H1 (cell line): ENCODE measurements around the gene TBC1D4. TPM values are rescaled to one million over a fixed set of nuclear protein-coding genes. Genes with fewer than 3 reads are reported as not detected.

Experiments
- CTCF ChIA-PET: fragments of 300-600 bp; sonication (Branson Sonifier 250); formaldehyde crosslinking; loops from one replicate; lab custom pipeline; 2021; ENCODE audit not compliant: partially characterized antibody; lab: Charles Lee
- POLR2A ChIA-PET: fragments of 300-600 bp; sonication (Branson Sonifier 250); formaldehyde crosslinking; loops from one replicate; lab custom pipeline; 2021; ENCODE audit warnings: inconsistent platforms; ENCODE audit not compliant: partially characterized antibody; lab: Charles Lee
- DNase-seq, 2 experiments: peaks; one replicate each; pipeline versions ENCODE4 v3.0.0 to v3.0.0-alpha.2; 2010 to 2022; ENCODE audit warnings: low spot score in 2 of 2, low read depth in 1 of 2, mixed read lengths in 1 of 2
- FAIRE-seq: peaks from 2 replicates; lab custom pipeline; 2011; peaks lifted over from hg19 to GRCh38; lab: Jason Lieb, UNC
- H2AFZ ChIP-seq: 2 replicates; pipeline ENCODE4 v1.8.1; 2012; ENCODE audit warnings: low read length, inconsistent platforms
- H2AK5ac ChIP-seq: 2 replicates; pipeline ENCODE4 v1.6.1; 2013; ENCODE audit warnings: low read depth, low read length
- H2BK120ac ChIP-seq: replicated peaks from 2 replicates; pipeline ENCODE3; 2013; ENCODE audit warnings: low read depth, low read length, inconsistent platforms
- H2BK12ac ChIP-seq: 2 replicates; pipeline ENCODE4 v1.6.1; 2013; ENCODE audit warnings: low read depth, low read length
- H2BK15ac ChIP-seq: 2 replicates; pipeline ENCODE4 v1.6.1; 2013; ENCODE audit warnings: low read length
- H2BK20ac ChIP-seq: 2 replicates; pipeline ENCODE4 v1.6.1; 2013; ENCODE audit warnings: low read length
- H2BK5ac ChIP-seq: 2 replicates; pipeline ENCODE4 v1.6.1; 2013; ENCODE audit warnings: low read depth, low read length
- H3K14ac ChIP-seq: 2 replicates; pipeline ENCODE4 v1.6.1; 2013; ENCODE audit warnings: inconsistent platforms; ENCODE audit not compliant: insufficient read length
- H3K18ac ChIP-seq: 2 replicates; pipeline ENCODE4 v1.6.1; 2013; ENCODE audit warnings: low read length; ENCODE audit errors: extremely low read depth
- H3K23ac ChIP-seq: 2 replicates; pipeline ENCODE4 v1.6.1; 2013; ENCODE audit warnings: inconsistent platforms; ENCODE audit not compliant: insufficient read length
- H3K23me2 ChIP-seq: 2 replicates; pipeline ENCODE4 v1.6.1; 2013; ENCODE audit warnings: low read depth, low read length
- H3K27ac ChIP-seq: 2 replicates; pipeline ENCODE4 v1.6.1; 2011; ENCODE audit warnings: low read depth, low read length, inconsistent platforms
- H3K27me3 ChIP-seq, 4 experiments: replicated peaks in 1 of 4; 1 replicate in 1 of 4; 2 replicates in 3 of 4; pipeline versions ENCODE4 v1.6.1 to v1.8.1; 2011 to 2013; ENCODE audit warnings: low read length in 3 of 4, mild to moderate bottlenecking in 3 of 4, inconsistent platforms in 2 of 4, mixed read lengths in 2 of 4, moderate library complexity in 1 of 4; ENCODE audit not compliant: control insufficient read depth in 3 of 4, insufficient read depth in 3 of 4; ENCODE audit errors: extremely low read depth in 1 of 4
- H3K36me3 ChIP-seq, 4 experiments: 2 replicates each; pipeline versions ENCODE4 v1.6.1 to v1.8.1; 2011 to 2013; ENCODE audit warnings: mild to moderate bottlenecking in 4 of 4, low read length in 3 of 4, moderate library complexity in 2 of 4, control low read depth in 1 of 4, inconsistent platforms in 1 of 4; ENCODE audit not compliant: insufficient read depth in 4 of 4, control insufficient read depth in 2 of 4
- H3K4ac ChIP-seq: replicated peaks from 2 replicates; pipeline ENCODE3; 2013; ENCODE audit warnings: low read length, low read depth, mixed read lengths, inconsistent platforms; ENCODE audit not compliant: insufficient read length
- H3K4me1 ChIP-seq, 4 experiments: replicated peaks in 1 of 4; 1 replicate in 1 of 4; 2 replicates in 3 of 4; pipeline versions ENCODE4 v1.6.1 to v1.8.1; 2011 to 2013; ENCODE audit warnings: low read length in 3 of 4, inconsistent platforms in 2 of 4, mixed read lengths in 1 of 4; ENCODE audit not compliant: insufficient read depth in 4 of 4, control insufficient read depth in 3 of 4
- H3K4me2 ChIP-seq, 2 experiments: 2 replicates each; pipeline versions ENCODE4 v1.6.1 to v1.8.1; 2011 to 2013; ENCODE audit warnings: low read depth in 2 of 2, low read length in 2 of 2, control low read depth in 1 of 2, inconsistent platforms in 1 of 2, mild to moderate bottlenecking in 1 of 2; ENCODE audit not compliant: insufficient read depth in 1 of 2
- H3K4me3 ChIP-seq, 4 experiments: fragments of 200-600, 300-600 bp in 1 of 4; sonication (generic), shearing (Covaris generic), sonication (Bioruptor Twin) in 1 of 4; 2 replicates each; pipeline versions ENCODE4 v1.5.1 to v1.8.1; 2011 to 2016; ENCODE audit warnings: low read length in 4 of 4, low read depth in 3 of 4, control low read depth in 2 of 4, inconsistent platforms in 2 of 4, mild to moderate bottlenecking in 2 of 4, mixed read lengths in 1 of 4, moderate library complexity in 1 of 4; ENCODE audit not compliant: insufficient read depth in 2 of 4; ENCODE audit errors: extremely low read depth in 1 of 4
- H3K56ac ChIP-seq: replicated peaks from 2 replicates; pipeline ENCODE3; 2013; ENCODE audit warnings: low read depth, mild to moderate bottlenecking, mixed read lengths, low read length, inconsistent platforms; ENCODE audit not compliant: insufficient read length
- H3K79me1 ChIP-seq: 2 replicates; pipeline ENCODE4 v1.6.1; 2013; ENCODE audit warnings: low read depth, low read length, control low read depth
- H3K79me2 ChIP-seq, 2 experiments: 2 replicates each; pipeline versions ENCODE4 v1.6.1 to v1.8.1; 2012 to 2013; ENCODE audit warnings: low read length in 2 of 2, mild to moderate bottlenecking in 2 of 2, inconsistent platforms in 1 of 2; ENCODE audit not compliant: insufficient read depth in 2 of 2, control insufficient read depth in 1 of 2
- H3K9ac ChIP-seq, 4 experiments: replicated peaks in 1 of 4; 1 replicate in 1 of 4; 2 replicates in 3 of 4; pipeline versions ENCODE4 v1.6.1 to v1.8.1; 2011 to 2013; ENCODE audit warnings: low read depth in 3 of 4, low read length in 3 of 4, control low read depth in 2 of 4, mild to moderate bottlenecking in 2 of 4, moderate library complexity in 2 of 4, inconsistent platforms in 1 of 4; ENCODE audit errors: extremely low read depth in 1 of 4
- H3K9me3 ChIP-seq, 2 experiments: 2 replicates each; pipeline versions ENCODE4 v1.6.1 to v1.8.1; 2012 to 2013; ENCODE audit warnings: mild to moderate bottlenecking in 2 of 2, moderate library complexity in 2 of 2, control low read depth in 1 of 2, inconsistent platforms in 1 of 2, low read depth in 1 of 2, low read length in 1 of 2, mixed read lengths in 1 of 2; ENCODE audit not compliant: insufficient read depth in 2 of 2
- H4K20me1 ChIP-seq, 2 experiments: replicated peaks in 1 of 2; 2 replicates each; pipeline versions ENCODE3 to v1.8.1; 2011 to 2013; ENCODE audit warnings: inconsistent platforms in 2 of 2, low read length in 2 of 2, mild to moderate bottlenecking in 1 of 2; ENCODE audit not compliant: insufficient read depth in 2 of 2, control insufficient read depth in 1 of 2
- H4K5ac ChIP-seq: 2 replicates; pipeline ENCODE4 v1.6.1; 2013; ENCODE audit warnings: low read length, low read depth, mixed read lengths, inconsistent platforms; ENCODE audit not compliant: insufficient read length
- H4K8ac ChIP-seq: 2 replicates; pipeline ENCODE4 v1.8.0; 2013; ENCODE audit warnings: mild to moderate bottlenecking, moderate library complexity, low read length, inconsistent platforms; ENCODE audit not compliant: insufficient read depth; ENCODE audit errors: extremely low read depth
- H4K91ac ChIP-seq: replicated peaks from 2 replicates; pipeline ENCODE3; 2013; ENCODE audit warnings: low read length, mixed read lengths, inconsistent platforms; ENCODE audit not compliant: insufficient read length
- GTF2F1 ChIP-seq: IDR thresholded peaks from 2 replicates; pipeline ENCODE4 v1.6.1; 2012; ENCODE audit warnings: low read depth, low read length, improper control_type of control experiment, borderline replicate concordance
- RAD21 ChIP-seq, 2 experiments: IDR thresholded peaks in 1 of 2; conservative IDR thresholded peaks in 1 of 2; 2 replicates each; pipeline ENCODE4 v1.6.1; 2011; ENCODE audit warnings: low read depth in 2 of 2, low read length in 2 of 2, improper control_type of control experiment in 1 of 2, inconsistent platforms in 1 of 2, mild to moderate bottlenecking in 1 of 2, moderate library complexity in 1 of 2
- WGBS, 2 experiments: shearing (Covaris generic) in 1 of 2; methylation state at CpG; one replicate each; pipeline versions ENCODE4 v1.1.6 to v1.1.7; 2013 to 2015; ENCODE audit warnings: low lambda C conversion rate in 2 of 2, mixed read lengths in 2 of 2, inconsistent platforms in 1 of 2, low coverage in 1 of 2, missing lambda C conversion rate in 1 of 2; ENCODE audit not compliant: insufficient replicate concordance in 2 of 2, insufficient coverage in 1 of 2, insufficient read length in 1 of 2; ENCODE audit errors: extremely low coverage in 1 of 2, missing lambda C conversion rate in 1 of 2; 5-methylcytosine and 5-hydroxymethylcytosine counted together
- polyA plus RNA-seq, 7 experiments: library from polyadenylated mRNA; depleted of rRNA in 3 of 7; stranded (reverse) in 5 of 7; unstranded in 2 of 7; fragments of >200 nt in 5 of 7; fragments of 200-250 nt in 2 of 7; gene quantifications; 1 replicate in 5 of 7; 2 replicates in 1 of 7; 4 replicates in 1 of 7; pipeline versions ENCODE4 v1.2.1 to v1.2.3, GENCODE V29; 2011 to 2013; ENCODE audit warnings: missing spikeins in 2 of 7, mixed read lengths in 2 of 7
- total RNA-seq: library from RNA; stranded (reverse); fragmentation: NEBNext Ultra II Directional; extraction: Animal tissue kit (Norgen Biotek cat#: 25700); gene quantifications from 2 replicates; pipeline ENCODE4 v1.2.1, GENCODE V29; 2021
- TF ChIP-seq, protein P1 (sequence below): IDR thresholded peaks from 2 replicates; pipeline ENCODE4 v1.6.1; 2011; ENCODE audit warnings: low read depth, mild to moderate bottlenecking, low read length; ENCODE audit not compliant: insufficient read depth
- TF ChIP-seq, protein P2 (sequence below), 3 experiments: IDR thresholded peaks; 1 replicate in 2 of 3; 2 replicates in 1 of 3; pipeline versions ENCODE4 v1.5.1 to v1.6.1; 2011; ENCODE audit warnings: low read length in 3 of 3, mild to moderate bottlenecking in 3 of 3, inconsistent platforms in 2 of 3, low read depth in 1 of 3, moderate library complexity in 1 of 3; ENCODE audit not compliant: insufficient read depth in 1 of 3; ENCODE audit errors: control extremely low read depth in 1 of 3

Gene TBC1D4
- total and polyA plus RNA-seq, 2 of the 8 experiments (the other 6 are each of a cell fraction or from before 2014, with no cell fraction given): 16.7 to 39.0 TPM

DNA sequence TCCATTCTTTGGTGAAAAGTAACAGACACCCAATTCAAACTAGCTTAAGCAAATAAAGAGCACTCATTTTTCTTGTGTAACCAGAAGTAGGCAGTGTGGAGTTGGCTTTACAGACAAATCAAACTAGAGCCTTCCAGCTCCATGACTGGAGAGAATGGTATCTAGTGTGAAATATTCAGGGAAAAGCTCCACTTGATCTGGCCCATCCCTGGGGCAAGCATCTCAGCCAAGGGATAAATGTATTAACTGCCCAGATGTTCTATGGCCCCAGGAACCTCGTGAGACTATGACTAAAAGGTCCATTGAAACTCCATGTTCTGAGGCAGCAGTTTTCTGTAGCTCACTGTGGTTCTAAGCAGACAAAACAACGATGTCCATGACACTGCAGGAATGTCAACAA lies 49.9 kb downstream of the TBC1D4 start:
- H2AFZ ChIP-seq: no peak overlapping the region
- CTCF ChIA-PET: interaction anchor here (0.7 to 2.6 kb wide), 13 partner anchors 9 to 75 kb away, joined by 3 to 11 read pairs (median 4); no protein-coding TSS in a partner anchor

More for the DNA sequence above, 49.9 kb downstream of the TBC1D4 start:
- no peaks in the 10 kb centered on the region for H3K79me1 ChIP-seq
- H3K9ac ChIP-seq: no peak overlapping the region
- H3K18ac ChIP-seq: no peak overlapping the region
- H2BK12ac ChIP-seq: no peak overlapping the region
- no peak overlapping the region for H3K56ac ChIP-seq
- H3K27ac ChIP-seq: no peak overlapping the region
- no peak overlapping the region for H2BK15ac ChIP-seq
- no peak overlapping the region for H3K4me3 ChIP-seq
- no peak overlapping the region for H2AK5ac ChIP-seq
- peaks cover 0 to 31% of the 10 kb centered on the region in 2 experiments; a peak in 2 of 4 replicates for H3K79me2 ChIP-seq
- no peaks in the 10 kb centered on the region for H3K36me3 ChIP-seq
- H3K27me3 ChIP-seq: no peaks in the 10 kb centered on the region
- DNase-seq: no peak
- H4K20me1 ChIP-seq: peaks cover 0 to 2% of the 10 kb centered on the region in 2 experiments
- H4K91ac ChIP-seq: no peak overlapping the region
- no peak overlapping the region for H3K4ac ChIP-seq
- no peak overlapping the region for H2BK20ac ChIP-seq
- H2BK5ac ChIP-seq: no peak overlapping the region
- POLR2A ChIA-PET: interaction anchor here (0.7 kb wide), 1 partner anchor 90 kb away, joined by 3 read pairs; no protein-coding TSS in a partner anchor
- no peaks in the 10 kb centered on the region; a peak in 1 of 4 replicates for H3K9me3 ChIP-seq
- TF ChIP-seq RAD21 (IDR thresholded peaks at IDR 0.05 in 1 of 2, conservative IDR thresholded peaks at IDR 0.05 in 1 of 2; ENCODE audit: low read depth in 2 of 2, low read length in 2 of 2) (peak in 1 of 2 experiments; percentile 24; a peak in 1 of 4 replicates), GTF2F1 (no peak)
- TF ChIP-seq, protein P1, sequence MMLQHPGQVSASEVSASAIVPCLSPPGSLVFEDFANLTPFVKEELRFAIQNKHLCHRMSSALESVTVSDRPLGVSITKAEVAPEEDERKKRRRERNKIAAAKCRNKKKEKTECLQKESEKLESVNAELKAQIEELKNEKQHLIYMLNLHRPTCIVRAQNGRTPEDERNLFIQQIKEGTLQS: no peak
- TF ChIP-seq, protein P2, sequence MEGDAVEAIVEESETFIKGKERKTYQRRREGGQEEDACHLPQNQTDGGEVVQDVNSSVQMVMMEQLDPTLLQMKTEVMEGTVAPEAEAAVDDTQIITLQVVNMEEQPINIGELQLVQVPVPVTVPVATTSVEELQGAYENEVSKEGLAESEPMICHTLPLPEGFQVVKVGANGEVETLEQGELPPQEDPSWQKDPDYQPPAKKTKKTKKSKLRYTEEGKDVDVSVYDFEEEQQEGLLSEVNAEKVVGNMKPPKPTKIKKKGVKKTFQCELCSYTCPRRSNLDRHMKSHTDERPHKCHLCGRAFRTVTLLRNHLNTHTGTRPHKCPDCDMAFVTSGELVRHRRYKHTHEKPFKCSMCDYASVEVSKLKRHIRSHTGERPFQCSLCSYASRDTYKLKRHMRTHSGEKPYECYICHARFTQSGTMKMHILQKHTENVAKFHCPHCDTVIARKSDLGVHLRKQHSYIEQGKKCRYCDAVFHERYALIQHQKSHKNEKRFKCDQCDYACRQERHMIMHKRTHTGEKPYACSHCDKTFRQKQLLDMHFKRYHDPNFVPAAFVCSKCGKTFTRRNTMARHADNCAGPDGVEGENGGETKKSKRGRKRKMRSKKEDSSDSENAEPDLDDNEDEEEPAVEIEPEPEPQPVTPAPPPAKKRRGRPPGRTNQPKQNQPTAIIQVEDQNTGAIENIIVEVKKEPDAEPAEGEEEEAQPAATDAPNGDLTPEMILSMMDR (IDR thresholded peaks at IDR 0.05; ENCODE audit: control extremely low read depth in 1 of 3, insufficient read depth in 1 of 3, low read depth in 1 of 3, low read length in 3 of 3): peak in 1 of 3 experiments; percentile 27; a peak in 2 of 4 replicates
- H4K5ac ChIP-seq: no peak overlapping the region
- WGBS, 2 experiments: 89% methylated on average over 2 of the region's 2 CpGs; no CpG with 5 or more reads in 1 of the 2 experiments
- FAIRE-seq: no peak
- H3K23me2 ChIP-seq: no peaks in the 10 kb centered on the region
- no peaks in the 10 kb centered on the region for H3K4me1 ChIP-seq
- no peak overlapping the region for H3K23ac ChIP-seq
- no peak overlapping the region for H3K4me2 ChIP-seq
- no peak overlapping the region for H4K8ac ChIP-seq
- H2BK120ac ChIP-seq: no peak overlapping the region
- H3K14ac ChIP-seq: no peak overlapping the region
